K562 (cell line): ENCODE data around the gene AQP6. TPM values are rescaled to one million over a fixed set of nuclear protein-coding genes. Genes with fewer than 3 reads are reported as not detected.

Experiments used
- ADNP ChIP-seq: fragments of 200-800 bp; sonication (Bioruptor generic); IDR thresholded peaks from 2 replicates; pipeline ENCODE4 v1.6.1; 2016; ENCODE audit warnings: missing genetic modification characterization, missing compliant biosample characterization
- BRD9 ChIP-seq: fragments of 450-650 bp; IDR thresholded peaks from 2 replicates; pipeline ENCODE4 v1.6.1; 2018; ENCODE audit warnings: low read depth; ENCODE audit not compliant: partially characterized antibody
- CCNT2 ChIP-seq: IDR thresholded peaks from 2 replicates; pipeline ENCODE4 v1.6.1; 2011; ENCODE audit warnings: borderline replicate concordance, low read depth, mild to moderate bottlenecking, moderate library complexity, mixed read lengths, low read length; ENCODE audit not compliant: insufficient read length; ENCODE audit errors: extremely low read depth
- CREB5 ChIP-seq: fragments of 250-450 bp; sonication (Bioruptor Pico); IDR thresholded peaks from 2 replicates; pipeline ENCODE4 v1.5.0; 2020; ENCODE audit warnings: mild to moderate bottlenecking
- CREBBP ChIP-seq: IDR thresholded peaks from one replicate; pipeline ENCODE4 v1.6.1; 2012; ENCODE audit warnings: low read depth, mild to moderate bottlenecking, control low read depth, inconsistent platforms, low read length
- FOXJ3 ChIP-seq: sonication (generic); formaldehyde crosslinking; IDR thresholded peaks from 2 replicates; pipeline ENCODE4 v1.4.0; 2020; ENCODE audit warnings: mild to moderate bottlenecking, missing genetic modification reagents
- GATAD2B ChIP-seq: fragments of 450-650 bp; IDR thresholded peaks from 2 replicates; pipeline ENCODE4 v1.6.1; 2017; ENCODE audit warnings: mild to moderate bottlenecking, borderline replicate concordance
- MAFK ChIP-seq: IDR thresholded peaks from 2 replicates; pipeline ENCODE4 v1.6.1; 2011; ENCODE audit warnings: low read length, improper control_type of control experiment
- MBD1 ChIP-seq: fragments of 250-450 bp; sonication (Bioruptor Pico); IDR thresholded peaks from 2 replicates; pipeline ENCODE4 v1.8.0; 2022; ENCODE audit warnings: inconsistent platforms
- MTF1 ChIP-seq: fragments of 250-450 bp; sonication (Bioruptor Pico); IDR thresholded peaks from 2 replicates; pipeline ENCODE4 v1.9.0; 2021; ENCODE audit warnings: moderate library complexity, mild to moderate bottlenecking, inconsistent platforms, borderline replicate concordance
- MYBL2 ChIP-seq, 2 experiments: fragments of 450-650 bp in 1 of 2; sonication (generic) in 1 of 2; formaldehyde crosslinking in 1 of 2; IDR thresholded peaks; 2 replicates each; pipeline versions ENCODE4 v1.6.1 to v1.8.1; 2017 to 2022; ENCODE audit warnings: borderline replicate concordance in 1 of 2, inconsistent platforms in 1 of 2, low read depth in 1 of 2, mild to moderate bottlenecking in 1 of 2, missing genetic modification reagents in 1 of 2, moderate library complexity in 1 of 2
- MYNN ChIP-seq, 2 experiments: sonication (generic); formaldehyde crosslinking in 1 of 2; IDR thresholded peaks; 2 replicates each; pipeline versions ENCODE4 v1.5.0 to v1.6.1; 2016 to 2020; ENCODE audit warnings: antibody characterized with exemption in 1 of 2, missing genetic modification reagents in 1 of 2
- PREB ChIP-seq: sonication (generic); formaldehyde crosslinking; IDR thresholded peaks from 2 replicates; pipeline ENCODE4 v1.8.1; 2023; ENCODE audit warnings: mild to moderate bottlenecking, missing genetic modification reagents
- PRPF4 ChIP-seq: fragments of 200-400 bp; formaldehyde crosslinking; IDR thresholded peaks from one replicate; pipeline ENCODE4 v1.6.1; 2017; ENCODE audit warnings: low read length, low read depth, mild to moderate bottlenecking; ENCODE audit not compliant: insufficient read depth, poor library complexity, severe bottlenecking
- RBM14 ChIP-seq: fragments of 200-400 bp; formaldehyde crosslinking; IDR thresholded peaks from 2 replicates; pipeline ENCODE4 v1.6.1; 2018; ENCODE audit warnings: low read depth, mild to moderate bottlenecking, low read length, moderate library complexity, borderline replicate concordance; ENCODE audit not compliant: insufficient read depth
- SLC30A9 ChIP-seq: fragments of 250-450 bp; sonication (Bioruptor Pico); IDR thresholded peaks from 2 replicates; pipeline ENCODE4 v1.8.0; 2022; ENCODE audit warnings: mild to moderate bottlenecking, moderate library complexity
- TARDBP ChIP-seq: fragments of 450-650 bp; IDR thresholded peaks from 2 replicates; pipeline ENCODE4 v1.6.1; 2016
- TSC22D4 ChIP-seq: fragments of 450-650 bp; IDR thresholded peaks from 2 replicates; pipeline ENCODE4 v1.6.1; 2016; ENCODE audit warnings: missing genetic modification characterization, missing biosample characterization, control low read depth
- ZNF184 ChIP-seq: sonication (generic); formaldehyde crosslinking; IDR thresholded peaks from 2 replicates; pipeline ENCODE4 v1.5.0; 2020; ENCODE audit warnings: missing genetic modification reagents
- ZNF232 ChIP-seq: sonication (generic); formaldehyde crosslinking; IDR thresholded peaks from 2 replicates; pipeline ENCODE4 v1.8.0; 2022; ENCODE audit warnings: mild to moderate bottlenecking, missing genetic modification reagents
- ZNF785 ChIP-seq: fragments of 250-450 bp; sonication (Bioruptor Pico); IDR thresholded peaks from 2 replicates; pipeline ENCODE4 v1.4.0; 2020; ENCODE audit warnings: mild to moderate bottlenecking
- polyA plus RNA-seq, 8 experiments: library from polyadenylated mRNA; depleted of rRNA in 4 of 8; stranded (reverse) in 5 of 8; unstranded in 3 of 8; fragments of >200 nt; fragmentation: Nextera tagmentation in 2 of 8; fragmentation: Illumina TruSeq in 1 of 8; extraction: Ambion mirVana in 2 of 8; extraction: Trizol in 1 of 8; gene quantifications; 2 replicates each; pipeline versions ENCODE4 v1.2.1 to v1.2.3, GENCODE V29; 2011 to 2014; ENCODE audit warnings: inconsistent platforms in 1 of 8, missing spikeins in 1 of 8
- total RNA-seq, 7 experiments: library from RNA; depleted of rRNA in 6 of 7; stranded (reverse); fragments of >200 nt in 6 of 7; fragmentation: Illumina TruSeq in 2 of 7; extraction: Trizol in 2 of 7; gene quantifications; 2 replicates each; pipeline versions ENCODE4 v1.2.1 to v1.2.3, GENCODE V29; 2011 to 2021; ENCODE audit warnings: low replicate concordance in 1 of 7
- TF ChIP-seq, protein P1 (sequence below): fragments of 250-450 bp; sonication (Bioruptor Pico); IDR thresholded peaks from 2 replicates; pipeline ENCODE4 v1.5.0; 2021
- TF ChIP-seq, protein P2 (sequence below): IDR thresholded peaks from 2 replicates; pipeline ENCODE4 v1.6.1; 2012; ENCODE audit warnings: low read depth, low read length, improper control_type of control experiment, borderline replicate concordance

Gene AQP6
- total and polyA plus RNA-seq, 9 of the 15 experiments (the other 6 are each of a cell fraction or from before 2014, with no cell fraction given): 0.05 to 0.12 TPM; not detected in 7

- TF ChIP-seq MYBL2 (IDR thresholded peaks at IDR 0.05; ENCODE audit: low read depth) (no peak), MYBL2 (CRISPR knock-in tag; IDR thresholded peaks at IDR 0.05; ENCODE audit: borderline replicate concordance) (no peak), TSC22D4 (tag) (no peak), MYNN (IDR thresholded peaks at IDR 0.05) (no peak), MYNN (CRISPR knock-in tag; IDR thresholded peaks at IDR 0.05) (no peak), FOXJ3 (CRISPR knock-in tag) (no peak), CREBBP (no peak), ZNF232 (CRISPR knock-in tag) (no peak), PREB (CRISPR knock-in tag) (no peak), BRD9 (no peak), ZNF184 (CRISPR knock-in tag) (no peak), ADNP (no peak), PRPF4 (no peak), TARDBP (no peak), MBD1 (CRISPR knock-in tag) (no peak), GATAD2B (no peak), SLC30A9 (CRISPR knock-in tag) (no peak), MAFK (no peak), ZNF785 (CRISPR knock-in tag) (no peak), RBM14 (no peak), CCNT2 (no peak), CREB5 (no peak), MTF1 (no peak)
- TF ChIP-seq, protein P1, sequence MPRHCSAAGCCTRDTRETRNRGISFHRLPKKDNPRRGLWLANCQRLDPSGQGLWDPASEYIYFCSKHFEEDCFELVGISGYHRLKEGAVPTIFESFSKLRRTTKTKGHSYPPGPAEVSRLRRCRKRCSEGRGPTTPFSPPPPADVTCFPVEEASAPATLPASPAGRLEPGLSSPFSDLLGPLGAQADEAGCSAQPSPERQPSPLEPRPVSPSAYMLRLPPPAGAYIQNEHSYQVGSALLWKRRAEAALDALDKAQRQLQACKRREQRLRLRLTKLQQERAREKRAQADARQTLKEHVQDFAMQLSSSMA (CRISPR knock-in tag): no peak
- TF ChIP-seq, protein P2, sequence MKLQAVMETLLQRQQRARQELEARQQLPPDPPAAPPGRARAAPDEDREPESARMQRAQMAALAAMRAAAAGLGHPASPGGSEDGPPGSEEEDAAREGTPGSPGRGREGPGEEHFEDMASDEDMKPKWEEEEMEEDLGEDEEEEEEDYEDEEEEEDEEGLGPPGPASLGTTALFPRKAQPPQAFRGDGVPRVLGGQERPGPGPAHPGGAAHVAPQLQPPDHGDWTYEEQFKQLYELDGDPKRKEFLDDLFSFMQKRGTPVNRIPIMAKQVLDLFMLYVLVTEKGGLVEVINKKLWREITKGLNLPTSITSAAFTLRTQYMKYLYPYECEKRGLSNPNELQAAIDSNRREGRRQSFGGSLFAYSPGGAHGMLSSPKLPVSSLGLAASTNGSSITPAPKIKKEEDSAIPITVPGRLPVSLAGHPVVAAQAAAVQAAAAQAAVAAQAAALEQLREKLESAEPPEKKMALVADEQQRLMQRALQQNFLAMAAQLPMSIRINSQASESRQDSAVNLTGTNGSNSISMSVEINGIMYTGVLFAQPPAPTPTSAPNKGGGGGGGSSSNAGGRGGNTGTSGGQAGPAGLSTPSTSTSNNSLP: no peak
These were observed 46.2 kb downstream of the AQP6 start (continued) for GRCh38 chr12:50018968-50019367.
